NCI-H1417 (cell line): ENCODE data around the gene BID.
"Not testable (repeated sequence)": the region's sequence is repeated elsewhere in the genome, so short reads cannot be mapped to it uniquely, and the experiment has no call there.

Experiments used
- DNase-seq, 3 experiments: peaks; one replicate each; lab custom pipeline; 2025; lab: John Stamatoyannopoulos, UW

Gene BID

GRCh38 chr22:17703811-17704210, 70.5 kb downstream of the BID start:
- no peak for DNase-seq

DNA sequence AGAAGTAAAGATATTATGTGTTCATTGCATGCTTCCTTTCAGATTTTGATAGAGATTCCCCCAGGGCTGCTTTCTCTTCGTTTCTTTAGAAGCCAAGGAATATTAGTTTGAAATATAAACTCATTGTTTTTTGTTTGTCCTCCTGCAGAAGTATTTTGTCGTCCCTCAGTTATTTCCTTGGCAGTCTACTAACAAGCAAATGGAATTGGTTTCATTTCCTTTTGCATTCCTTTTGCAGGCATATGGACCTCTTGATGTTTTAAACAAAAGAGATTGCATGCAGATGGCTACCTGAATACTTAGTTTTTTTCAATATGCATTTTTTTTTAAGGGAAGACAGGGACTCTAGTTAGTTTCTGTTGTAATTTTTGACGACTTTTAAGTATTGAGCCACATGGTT, 73.5 kb downstream of the BID start:
- no peak for DNase-seq

DNA sequence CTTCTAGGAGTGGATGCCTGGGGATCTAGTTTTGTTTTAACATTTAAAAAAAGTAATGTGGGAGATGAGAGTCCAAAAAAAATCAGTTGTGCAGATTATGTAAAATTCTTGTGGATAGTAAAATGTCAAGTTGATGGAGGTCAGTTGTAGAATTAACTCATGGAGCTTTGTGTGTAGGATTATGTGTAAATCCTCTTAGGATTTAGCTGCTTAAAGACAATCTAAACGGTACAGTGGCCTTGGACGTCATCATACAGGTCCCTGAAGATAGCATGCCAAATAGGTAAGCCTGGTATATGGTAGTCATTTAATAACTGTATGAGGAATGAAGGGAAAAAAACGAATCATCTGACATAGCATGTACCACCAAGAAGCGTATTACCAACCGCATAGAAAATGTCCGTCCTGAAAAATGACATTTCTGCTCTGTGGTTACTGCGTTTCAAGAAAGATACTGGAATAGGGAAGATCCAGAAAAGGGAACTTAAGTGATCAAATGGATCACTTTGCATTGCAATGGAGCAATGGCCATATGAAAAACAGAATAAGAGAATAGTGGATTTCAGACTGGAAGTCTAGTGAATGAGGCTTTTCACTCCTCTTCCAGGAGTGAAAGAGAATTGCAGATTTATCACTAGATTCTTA, 74.5 kb downstream of the BID start:
- DNase-seq = no peak

GRCh38 chr22:17698948-17699347, 75.3 kb downstream of the BID start:
- no peak for DNase-seq

- not testable (repeated sequence) for DNase-seq
Observed at GRCh38 chr22:17698276-17698675, 76.0 kb downstream of the BID start.

DNA sequence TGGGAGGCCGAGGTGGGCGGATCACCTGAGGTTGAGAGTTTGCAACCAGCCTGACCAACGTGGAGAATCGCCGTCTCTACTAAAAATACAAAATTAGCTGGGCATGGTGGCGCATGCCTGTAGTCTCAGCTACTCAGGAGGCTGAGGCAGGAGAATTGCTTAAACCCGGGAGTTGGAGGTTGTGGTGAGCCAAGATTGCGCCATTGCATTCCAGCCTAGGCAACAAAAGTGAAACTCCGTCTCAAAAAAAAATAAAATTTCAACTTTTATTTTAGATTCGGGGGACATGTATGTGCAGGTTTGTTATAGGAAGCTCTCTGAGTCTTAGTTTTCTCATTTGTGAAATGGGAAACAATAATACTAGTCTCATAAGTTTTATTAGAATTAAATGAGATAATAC, 77.1 kb downstream of the BID start:
- not testable (repeated sequence) for DNase-seq

- no peak for DNase-seq
Observed at GRCh38 chr22:17695986-17696385, 78.3 kb downstream of the BID start.

GRCh38 chr22:17694752-17695151, 79.5 kb downstream of the BID start:
- no peak for DNase-seq

DNA sequence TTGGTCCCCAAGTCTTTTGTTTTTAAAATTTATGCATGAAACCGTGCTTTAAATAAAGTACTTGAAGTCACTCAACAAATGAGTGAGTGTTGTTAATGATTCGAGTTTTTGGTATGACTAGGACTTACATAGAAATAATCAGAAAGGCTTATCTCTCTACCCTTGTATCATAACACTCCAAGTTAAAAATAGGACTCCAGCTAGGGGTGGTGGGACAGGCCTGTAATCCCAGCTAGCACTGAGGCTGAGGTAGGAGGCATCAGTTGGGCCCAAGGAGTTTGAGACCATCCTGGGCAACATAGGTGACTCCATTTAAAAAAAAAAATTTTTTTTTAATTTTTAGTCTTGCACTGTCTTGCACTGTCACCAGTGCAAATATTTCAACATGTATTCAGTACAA, 80.1 kb downstream of the BID start:
- DNase-seq = no peak

DNA sequence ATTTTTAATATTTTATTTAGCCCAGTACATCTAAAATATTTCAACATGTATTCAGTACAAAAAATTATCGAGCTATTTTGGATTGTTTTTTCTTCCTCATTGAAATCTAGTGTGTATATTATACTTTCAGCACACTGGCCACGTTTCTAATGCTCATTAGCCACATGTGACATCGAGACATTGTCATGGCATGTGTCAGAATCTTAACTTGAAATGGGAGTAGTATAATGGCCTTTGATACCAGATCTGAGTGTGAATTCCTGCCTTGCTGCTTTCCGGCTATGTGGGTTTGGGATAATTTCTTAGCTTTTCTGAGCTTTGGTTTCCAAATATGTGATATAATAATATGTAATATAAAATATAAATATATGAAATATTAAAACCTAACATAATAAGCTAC, 81.4 kb downstream of the BID start:
- DNase-seq = no peak

GRCh38 chr22:17684245-17684644, 90.0 kb downstream of the BID start:
- no peak for DNase-seq
